ENCODE measurements around the gene AK8. TPM values are rescaled to one million over a fixed set of nuclear protein-coding genes. Genes with fewer than 3 reads are reported as not detected.

The AK8 gene
- polyA plus RNA-seq, 3 donors = 0.08 TPM; not detected in 2

DNA sequence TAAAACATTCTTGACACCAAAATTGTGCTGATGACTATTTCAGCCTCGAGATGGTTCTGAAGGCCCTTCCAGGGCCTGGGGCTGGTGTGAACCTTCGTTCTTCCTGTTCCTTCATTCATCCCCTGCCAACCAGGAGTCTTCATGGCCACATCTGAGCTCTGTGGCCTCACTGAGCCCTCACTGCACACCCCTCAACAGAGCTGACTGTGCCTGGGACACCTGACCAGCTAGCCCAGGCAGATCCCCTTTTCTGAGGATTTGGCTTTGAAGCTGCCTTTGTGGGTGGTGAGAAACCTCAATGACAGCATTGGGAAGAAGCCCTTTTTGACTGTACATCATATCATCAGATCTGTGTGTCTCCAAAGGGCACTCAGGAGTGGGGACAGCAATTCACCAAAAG, 13.8 kb downstream of the AK8 start:
- DNase-seq = no peak
- H3K36me3 Mint-ChIP-seq = no peaks in the 10 kb centered on the region
- Histone ChIP-seq H3K4me1 (ENCODE audit: control insufficient read depth in 1 of 2, insufficient read depth in 2 of 2, low read length in 2 of 2) (no peaks in the 10 kb centered on the region), H3K9me3 (replicated peaks in 1 of 2; ENCODE audit: control insufficient read depth in 1 of 2, insufficient read depth in 1 of 2, low read length in 2 of 2) (no peaks in the 10 kb centered on the region), H3K4me2 (replicated peaks; ENCODE audit: extremely low read depth, low read length, poor library complexity, severe bottlenecking) (no peak overlapping the region), H3K4me3 (replicated peaks in 1 of 3; ENCODE audit: low read depth in 2 of 3, low read length in 3 of 3) (no peak overlapping the region), H3K27ac (ENCODE audit: low read depth in 1 of 2, low read length in 2 of 2) (no peak overlapping the region), H3K36me3 (replicated peaks in 1 of 2; ENCODE audit: control insufficient read depth in 1 of 2, insufficient read depth in 2 of 2, low read length in 2 of 2) (no peaks in the 10 kb centered on the region), H4K20me1 (ENCODE audit: insufficient read depth, low read length) (no peaks in the 10 kb centered on the region), H2AFZ (ENCODE audit: insufficient read depth, low read depth, low read length, poor library complexity, severe bottlenecking) (no peak overlapping the region), H3K27me3 (ENCODE audit: control insufficient read depth in 2 of 2, insufficient read depth in 2 of 2, low read length in 2 of 2) (no peaks in the 10 kb centered on the region), H3K79me2 (ENCODE audit: insufficient read depth, low read length) (no peaks in the 10 kb centered on the region), H3K9ac (ENCODE audit: insufficient read depth, low read length, poor library complexity, severe bottlenecking) (no peak overlapping the region)
- no peaks in the 10 kb centered on the region for H3K9me3 Mint-ChIP-seq
- intact Hi-C loops (cut with micrococcal nuclease) = no loop called here
- peaks cover 3 to 14% (median 4%) of the 10 kb centered on the region in 3 donors for H3K27me3 Mint-ChIP-seq (ENCODE audit: low read depth in 3 of 3)
- no peaks in the 10 kb centered on the region for H3K4me1 Mint-ChIP-seq
- no peak overlapping the region for H3K4me3 Mint-ChIP-seq
- 75% methylated on average over 2 of the region's 2 CpGs for WGBS (ENCODE audit: insufficient coverage)
- H3K27ac Mint-ChIP-seq = no peak overlapping the region
- TF ChIP-seq, protein P1, sequence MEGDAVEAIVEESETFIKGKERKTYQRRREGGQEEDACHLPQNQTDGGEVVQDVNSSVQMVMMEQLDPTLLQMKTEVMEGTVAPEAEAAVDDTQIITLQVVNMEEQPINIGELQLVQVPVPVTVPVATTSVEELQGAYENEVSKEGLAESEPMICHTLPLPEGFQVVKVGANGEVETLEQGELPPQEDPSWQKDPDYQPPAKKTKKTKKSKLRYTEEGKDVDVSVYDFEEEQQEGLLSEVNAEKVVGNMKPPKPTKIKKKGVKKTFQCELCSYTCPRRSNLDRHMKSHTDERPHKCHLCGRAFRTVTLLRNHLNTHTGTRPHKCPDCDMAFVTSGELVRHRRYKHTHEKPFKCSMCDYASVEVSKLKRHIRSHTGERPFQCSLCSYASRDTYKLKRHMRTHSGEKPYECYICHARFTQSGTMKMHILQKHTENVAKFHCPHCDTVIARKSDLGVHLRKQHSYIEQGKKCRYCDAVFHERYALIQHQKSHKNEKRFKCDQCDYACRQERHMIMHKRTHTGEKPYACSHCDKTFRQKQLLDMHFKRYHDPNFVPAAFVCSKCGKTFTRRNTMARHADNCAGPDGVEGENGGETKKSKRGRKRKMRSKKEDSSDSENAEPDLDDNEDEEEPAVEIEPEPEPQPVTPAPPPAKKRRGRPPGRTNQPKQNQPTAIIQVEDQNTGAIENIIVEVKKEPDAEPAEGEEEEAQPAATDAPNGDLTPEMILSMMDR (IDR thresholded peaks at IDR 0.05) = no peak

DNA sequence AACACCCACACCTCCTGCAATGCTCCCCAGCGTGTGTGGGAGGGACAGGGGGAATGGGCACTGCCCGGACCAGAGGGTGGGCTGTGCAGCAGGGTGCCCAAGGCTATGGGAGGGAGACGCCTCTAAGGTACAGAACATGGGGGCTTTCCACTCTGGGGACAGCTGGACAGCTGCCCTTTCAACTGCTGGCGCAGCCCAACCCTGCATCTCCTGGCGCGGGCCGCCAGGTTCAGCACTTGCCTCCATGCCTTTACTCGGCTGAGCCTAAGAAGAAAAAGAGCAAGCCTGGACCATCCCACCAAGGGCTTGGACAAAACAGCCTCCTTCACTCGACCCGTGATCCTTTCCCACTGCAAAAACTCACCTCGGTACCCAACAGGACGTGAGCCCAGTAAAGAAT, 15.0 kb downstream of the AK8 start:
- TF ChIP-seq, protein P1 (IDR thresholded peaks at IDR 0.05) = no peak
- H3K27me3 Mint-ChIP-seq (ENCODE audit: low read depth in 3 of 3) = peaks cover 3 to 11% (median 5%) of the 10 kb centered on the region in 3 donors
- H3K27me3 ChIP-seq (ENCODE audit: control insufficient read depth in 2 of 2, insufficient read depth in 2 of 2, low read length in 2 of 2) = no peaks in the 10 kb centered on the region

More for the DNA sequence above, 15.0 kb downstream of the AK8 start:
- no peak overlapping the region for H3K27ac ChIP-seq (ENCODE audit: low read depth in 1 of 2, low read length in 2 of 2)
- H3K9me3 ChIP-seq (replicated peaks in 1 of 2; ENCODE audit: control insufficient read depth in 1 of 2, insufficient read depth in 1 of 2, low read length in 2 of 2) = no peaks in the 10 kb centered on the region
- no peak overlapping the region for H3K4me2 ChIP-seq (replicated peaks; ENCODE audit: extremely low read depth, low read length, poor library complexity, severe bottlenecking)
- intact Hi-C loops (cut with micrococcal nuclease) = no loop called here
- H3K27ac Mint-ChIP-seq = no peak overlapping the region
- no peak overlapping the region for H2AFZ ChIP-seq (ENCODE audit: insufficient read depth, low read depth, low read length, poor library complexity, severe bottlenecking)
- no peak overlapping the region for H3K9ac ChIP-seq (ENCODE audit: insufficient read depth, low read length, poor library complexity, severe bottlenecking)
- H3K9me3 Mint-ChIP-seq = no peaks in the 10 kb centered on the region
- H3K36me3 ChIP-seq (replicated peaks in 1 of 2; ENCODE audit: control insufficient read depth in 1 of 2, insufficient read depth in 2 of 2, low read length in 2 of 2) = no peaks in the 10 kb centered on the region
- H3K79me2 ChIP-seq (ENCODE audit: insufficient read depth, low read length) = no peaks in the 10 kb centered on the region
- no peak overlapping the region for H3K4me3 ChIP-seq (replicated peaks in 1 of 3; ENCODE audit: low read depth in 2 of 3, low read length in 3 of 3)
- no peaks in the 10 kb centered on the region for H3K36me3 Mint-ChIP-seq
- H4K20me1 ChIP-seq (ENCODE audit: insufficient read depth, low read length) = no peaks in the 10 kb centered on the region
- no peaks in the 10 kb centered on the region for H3K4me1 ChIP-seq (ENCODE audit: control insufficient read depth in 1 of 2, insufficient read depth in 2 of 2, low read length in 2 of 2)
- no peak for DNase-seq
- no peak overlapping the region for H3K4me3 Mint-ChIP-seq
- 92% methylated on average over 9 of the region's 12 CpGs for WGBS (ENCODE audit: insufficient coverage)
- H3K4me1 Mint-ChIP-seq = no peaks in the 10 kb centered on the region
